Fibroblast of villous mesenchyme (primary cell): ENCODE data around the gene RORB. TPM values are rescaled to one million over a fixed set of nuclear protein-coding genes. Genes with fewer than 3 reads are reported as not detected.

Experiments
- DNase-seq: peaks from one replicate; pipeline ENCODE4 v3.0.0-alpha.2; 2010; ENCODE audit warnings: low read depth
- H3K4me3 ChIP-seq: 2 replicates; pipeline ENCODE4 v1.5.1; 2011; ENCODE audit warnings: low read depth, mild to moderate bottlenecking, low read length
- CTCF ChIP-seq: IDR thresholded peaks from 2 replicates; pipeline ENCODE4 v1.5.1; 2012; ENCODE audit warnings: low read depth, mild to moderate bottlenecking, low read length; ENCODE audit not compliant: insufficient read depth
- total RNA-seq: library from RNA; depleted of rRNA; stranded (reverse); fragments of >200 nt; gene quantifications from 2 replicates; pipeline ENCODE4 v1.2.3, GENCODE V29; 2012

Gene RORB
- total RNA-seq, 1 donor = 5.6 TPM

DNA sequence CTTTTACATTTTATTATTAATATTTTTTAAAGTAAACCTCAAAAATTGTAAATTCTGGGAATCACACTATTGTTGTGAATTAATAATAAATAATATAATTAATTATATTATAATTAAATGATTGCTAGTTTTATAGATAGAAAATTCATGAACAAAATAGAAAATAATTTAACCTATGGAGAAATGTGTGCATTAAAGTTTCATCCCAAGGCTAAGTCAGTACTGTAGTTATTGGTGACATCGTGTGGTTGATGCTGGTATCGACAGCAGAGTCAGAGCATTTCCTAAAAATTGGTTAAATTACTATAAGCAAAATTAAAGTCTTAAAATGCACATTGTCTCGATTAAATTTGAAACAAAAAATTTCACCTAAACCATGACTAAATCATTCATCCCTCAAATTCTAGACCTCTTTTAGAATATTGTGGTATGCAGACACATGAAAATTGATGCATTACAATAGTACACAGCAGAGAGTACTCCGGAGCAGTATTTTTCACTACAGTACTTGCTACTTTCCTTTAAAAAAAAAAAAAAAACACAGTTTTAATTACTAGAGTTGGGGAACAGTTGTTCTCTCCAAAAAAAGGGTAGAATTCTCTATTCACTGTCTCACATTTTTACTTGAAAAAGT lies 73.9 kb downstream of the RORB start:
- TF ChIP-seq CTCF = peak; percentile 70
- no peak overlapping the region for H3K4me3 ChIP-seq
- peak; percentile 41 for DNase-seq

GRCh38 chr9:74573640-74574191 lies 76.6 kb downstream of the RORB start:
- no peak overlapping the region for H3K4me3 ChIP-seq
- peak; percentile 15 for DNase-seq
- TF ChIP-seq CTCF = no peak

DNA sequence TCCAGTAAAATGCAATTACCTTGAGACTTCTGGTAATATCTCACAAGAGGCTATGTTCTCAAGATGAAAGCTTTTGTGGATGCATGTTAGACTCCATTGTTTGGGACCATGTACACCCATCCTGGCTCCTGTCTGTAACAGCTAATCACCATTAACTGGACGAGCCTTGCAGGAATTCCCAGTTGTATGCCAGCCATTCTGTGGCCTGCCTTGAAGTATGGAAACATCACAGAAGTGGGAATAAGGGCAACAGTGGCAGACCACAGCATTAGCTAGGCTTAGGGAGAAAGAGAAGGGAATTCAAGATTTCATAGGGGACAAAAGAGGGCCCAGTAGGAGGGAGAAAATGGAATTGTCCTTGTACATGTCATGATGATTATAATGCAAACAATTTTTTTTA lies 79.0 kb downstream of the RORB start:
- H3K4me3 ChIP-seq = no peak overlapping the region

DNA sequence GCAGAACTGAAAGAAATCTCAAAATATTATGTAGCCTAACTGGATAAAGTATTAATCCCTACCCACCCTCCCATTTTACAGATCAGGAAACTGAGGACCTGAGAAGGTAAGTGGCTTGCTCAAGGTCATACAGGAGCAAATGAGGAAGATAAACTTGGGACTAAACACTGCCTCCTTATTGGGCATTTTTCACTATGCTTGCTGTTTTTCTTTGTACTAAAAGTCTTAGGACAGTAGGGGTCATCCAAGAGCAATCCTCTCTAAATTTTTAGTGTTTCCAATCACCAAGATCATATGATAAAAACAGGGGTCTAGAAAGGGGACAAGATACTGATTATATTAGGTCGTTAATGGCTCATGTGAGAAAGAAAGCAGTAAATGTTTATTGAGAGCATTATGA lies 80.8 kb downstream of the RORB start:
- TF ChIP-seq CTCF = peak; percentile 45
- DNase-seq = peak; percentile 5
- no peak overlapping the region for H3K4me3 ChIP-seq

More for the DNA sequence above, 79.0 kb downstream of the RORB start:
- TF ChIP-seq CTCF = no peak
- no peak for DNase-seq

DNA sequence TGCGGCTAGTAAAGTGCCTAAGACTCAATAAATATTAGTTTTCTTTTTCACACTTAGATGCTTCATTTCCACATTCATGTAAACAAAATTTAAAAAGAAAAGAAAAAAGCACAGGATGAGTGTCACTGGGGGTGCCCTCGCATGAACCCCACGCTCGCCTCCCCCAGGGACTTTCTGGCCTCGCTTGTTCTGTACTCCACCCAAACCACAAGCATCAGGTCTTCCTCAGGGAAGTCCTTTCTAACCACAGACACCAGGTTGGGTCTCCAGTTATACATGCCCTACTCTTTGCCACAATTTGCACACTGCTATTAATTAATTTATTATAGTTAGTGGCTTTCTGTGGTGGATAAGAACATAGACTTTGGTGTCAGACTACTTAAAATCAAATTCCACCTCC lies 92.4 kb downstream of the RORB start:
- DNase-seq = no peak
- no peak for TF ChIP-seq CTCF
- no peak overlapping the region for H3K4me3 ChIP-seq

- DNase-seq = no peak
- no peak for TF ChIP-seq CTCF
- no peak overlapping the region for H3K4me3 ChIP-seq
Observed at GRCh38 chr9:74595286-74595685, 98.2 kb downstream of the RORB start.

GRCh38 chr9:74598874-74599273 lies 101.7 kb downstream of the RORB start:
- no peak for TF ChIP-seq CTCF
- no peak for DNase-seq
- no peak overlapping the region for H3K4me3 ChIP-seq
